PC-3 (cell line): ENCODE data around the gene PPP1R3C.

ENCODE experiments used
- CTCF ChIP-seq: fragments of 300-600 bp; sonication (generic); conservative IDR thresholded peaks from 2 replicates; pipeline ENCODE4 v1.5.1; 2017; ENCODE audit warnings: antibody characterized with exemption, low read depth, mild to moderate bottlenecking, low read length
- EZH2 ChIP-seq: fragments of 300-600 bp; sonication (generic); IDR thresholded peaks from one replicate; pipeline ENCODE4 v1.6.1; 2017; ENCODE audit warnings: antibody characterized with exemption, mild to moderate bottlenecking, low read length; ENCODE audit not compliant: unreplicated experiment
- EZH2phosphoT487 ChIP-seq: fragments of 300-600 bp; sonication (generic); IDR thresholded peaks from 2 replicates; pipeline ENCODE4 v1.6.1; 2018; ENCODE audit warnings: mild to moderate bottlenecking, antibody characterized with exemption, low read length, borderline replicate concordance

- TF ChIP-seq CTCF (no peak), EZH2 (no peak), EZH2phosphoT487 (no peak)
Measured at GRCh38 chr10:91634246-91634645, 1.4 kb upstream of the PPP1R3C start.
